ENCODE measurements around the gene MOGAT1. TPM values are rescaled to one million over a fixed set of nuclear protein-coding genes. Genes with fewer than 3 reads are reported as not detected.

Gene MOGAT1
- not detected in 2 replicates for total RNA-seq

GRCh38 chr2:222671259-222672067 is at the start of gene MOGAT1:
Gene MOGAT1, plus strand, starts transcription at chr2:222671658. Its CDS starts 128 bp downstream, at chr2:222671786.

GRCh38 chr2:222655787-222656525 is 15.5 kb upstream of the MOGAT1 start, which contains the start of gene FARSB:
Gene FARSB, minus strand, starts transcription at chr2:222656092. Its CDS starts 19 bp downstream, at chr2:222656073.

Other genes starting within 250 kb of the MOGAT1 start
- gene SGPP2, start 247.1 kb upstream of the MOGAT1 start, total RNA-seq = not detected in 2 replicates
- 10.7 and 13.3 TPM in 2 replicates for gene FARSB, start 15.6 kb upstream of the MOGAT1 start, total RNA-seq
- gene ACSL3, start 189.4 kb downstream of the MOGAT1 start, total RNA-seq = 109 and 115 TPM in 2 replicates

All from smooth muscle cell of the pulmonary artery (primary cell).